MCF 10A (cell line): ENCODE results near the gene ADAMTS19. TPM values are rescaled to one million over a fixed set of nuclear protein-coding genes. Genes with fewer than 3 reads are reported as not detected.

Experiments
- BruUV-seq: library from RNA; stranded (reverse); fragments of 400-500 nt; replicated peaks from 2 replicates; lab custom pipeline; 2021; lab: Mats Ljungman, UMichigan
- CTCF ChIA-PET: fragments of 300-600 bp; sonication (Branson Sonifier 250); formaldehyde crosslinking; extraction: SDS; loops from one replicate; lab custom pipeline; 2021; ENCODE audit warnings: antibody characterized with exemption, inconsistent platforms; lab: Yijun Ruan, JAX
- POLR2A ChIA-PET: fragments of 300-600, 350-650 bp; sonication (Branson Sonifier 250); formaldehyde crosslinking; extraction: SDS; loops from one replicate; lab custom pipeline; 2020; ENCODE audit warnings: antibody characterized with exemption, inconsistent platforms; lab: Yijun Ruan, JAX
- DNase-seq: peaks from one replicate; pipeline ENCODE4 v3.0.0-alpha.2; 2018; ENCODE audit not compliant: unreplicated experiment
- H3K27ac Mint-ChIP-seq: one replicate; pipeline ENCODE4 v1.8.0; 2022; ENCODE audit warnings: mild to moderate bottlenecking, low read depth, mixed read lengths; ENCODE audit not compliant: unreplicated experiment
- H3K27me3 Mint-ChIP-seq: one replicate; pipeline ENCODE4 v1.8.0; 2022; ENCODE audit warnings: mixed read lengths; ENCODE audit not compliant: insufficient read depth, unreplicated experiment
- H3K36me3 Mint-ChIP-seq: one replicate; pipeline ENCODE4 v1.8.0; 2022; ENCODE audit warnings: mild to moderate bottlenecking, moderate library complexity, mixed read lengths; ENCODE audit not compliant: insufficient read depth, unreplicated experiment
- H3K4me1 Mint-ChIP-seq: one replicate; pipeline ENCODE4 v1.8.0; 2022; ENCODE audit warnings: mixed read lengths; ENCODE audit not compliant: insufficient read depth, unreplicated experiment
- H3K4me3 Mint-ChIP-seq: one replicate; pipeline ENCODE4 v1.8.0; 2022; ENCODE audit warnings: mild to moderate bottlenecking, moderate library complexity, mixed read lengths; ENCODE audit not compliant: unreplicated experiment
- H3K9me3 Mint-ChIP-seq: one replicate; pipeline ENCODE4 v1.8.0; 2022; ENCODE audit warnings: mixed read lengths; ENCODE audit not compliant: unreplicated experiment
- CTCF ChIP-seq: fragments of 200-600 bp; IDR thresholded peaks from one replicate; pipeline ENCODE4 v1.8.0; 2022; ENCODE audit warnings: antibody characterized with exemption, mild to moderate bottlenecking; ENCODE audit not compliant: unreplicated experiment
- intact Hi-C: fragments of 100-400 bp; cut with micrococcal nuclease; formaldehyde crosslinking; loops from 2 replicates; pipeline ENCODE4 v1.14.1; 2022
- total RNA-seq: library from RNA; stranded (reverse); gene quantifications from 2 replicates; pipeline ENCODE4 v1.2.3, GENCODE V29; 2022

Gene ADAMTS19
- total RNA-seq, 1 experiment from 2014 or later = not detected

- CTCF ChIA-PET = interaction anchor here (0.7 kb wide), 1 partner anchor 623 kb away, joined by 3 read pairs; no protein-coding TSS in a partner anchor
- Mint-ChIP-seq H3K4me1 (no peaks in the 10 kb centered on the region), H3K36me3 (no peaks in the 10 kb centered on the region), H3K27me3 (peaks cover 18% of the 10 kb centered on the region), H3K9me3 (no peaks in the 10 kb centered on the region), H3K27ac (no peak overlapping the region), H3K4me3 (no peak overlapping the region)
- intact Hi-C loops = no loop called here
- DNase-seq = no peak
- no TSS peak for BruUV-seq
- no peak for TF ChIP-seq CTCF
- POLR2A ChIA-PET = no interaction called here
Measured at GRCh38 chr5:129748913-129749880, 289.1 kb downstream of the ADAMTS19 start.

- Mint-ChIP-seq H3K36me3 (no peaks in the 10 kb centered on the region), H3K4me1 (no peaks in the 10 kb centered on the region), H3K4me3 (no peak overlapping the region), H3K27me3 (peaks cover 11% of the 10 kb centered on the region), H3K9me3 (peaks cover 8% of the 10 kb centered on the region), H3K27ac (no peak overlapping the region)
- TF ChIP-seq CTCF = no peak
- ChIA-PET CTCF (interaction anchor here (1.2 to 5.8 kb wide), 4 partner anchors 9 to 102 kb away, joined by 4 to 52 read pairs (median 13); no protein-coding TSS in a partner anchor), POLR2A (interaction anchor here (0.6 to 1.1 kb wide), 2 partner anchors 623 to 679 kb away, joined by 3 read pairs; no protein-coding TSS in a partner anchor)
- BruUV-seq = no TSS peak
- no peak for DNase-seq
- intact Hi-C loops = no loop called here
Measured at GRCh38 chr5:129760636-129761325, 300.7 kb downstream of the ADAMTS19 start.

GRCh38 chr5:129763651-129764050, 303.6 kb downstream of the ADAMTS19 start:
- Mint-ChIP-seq H3K9me3 (no peaks in the 10 kb centered on the region), H3K36me3 (no peaks in the 10 kb centered on the region), H3K4me3 (no peak overlapping the region), H3K4me1 (peaks cover 1% of the 10 kb centered on the region), H3K27ac (no peak overlapping the region), H3K27me3 (no peaks in the 10 kb centered on the region)
- no TSS peak for BruUV-seq
- ChIA-PET POLR2A (no interaction called here), CTCF (interaction anchor here (0.5 to 19.5 kb wide), 8 partner anchors 7 to 593 kb away, joined by 3 to 931 read pairs (median 4); no protein-coding TSS in a partner anchor)
- no peak for DNase-seq
- TF ChIP-seq CTCF = no peak
- intact Hi-C loops = no loop called here
